Measurements from ENCODE around the gene AHCY. TPM values are rescaled to one million over a fixed set of nuclear protein-coding genes. Genes with fewer than 3 reads are reported as not detected.
"Not testable (repeated sequence)": the region's sequence is repeated elsewhere in the genome, so short reads cannot be mapped to it uniquely, and the experiment has no call there.

AHCY gene
- 68.4 and 72.2 TPM in 2 replicates for total RNA-seq
- 78.3 and 96.6 TPM in 2 replicates for polyA plus RNA-seq
- 72.8 and 89.5 TPM in 2 replicates for polyA plus RNA-seq (2012)
- polyA minus RNA-seq (ENCODE audit: low replicate concordance) = 253 and 290 TPM in 2 replicates

GRCh38 chr20:34302723-34303533 lies at the start of gene AHCY:
AHCY (minus strand) TSS chr20:34303355; CDS start chr20:34303270, 85 bp downstream.
- Histone ChIP-seq H3K79me2 (ENCODE audit: control insufficient read depth, insufficient read depth, low read length) (peaks cover 13% of the 10 kb centered on the region), H3K4me3 (replicated peaks in 1 of 4; ENCODE audit: control extremely low read depth in 1 of 4, insufficient read depth in 1 of 4, low read depth in 3 of 4, low read length in 4 of 4) (peak within 1 kb of the TSS; percentile 86 to 98 (median 92)), H3K27ac (ENCODE audit: insufficient read depth, low read length) (peak within 1 kb of the TSS; percentile 96), H3K9ac (ENCODE audit: insufficient read depth, low read length) (peak within 1 kb of the TSS; percentile 98), H4K20me1 (ENCODE audit: control insufficient read depth, extremely low read depth, insufficient read depth, low read length) (no peaks in the 10 kb centered on the region), H3K4me1 (ENCODE audit: control insufficient read depth, extremely low read depth, insufficient read depth, low read length) (peaks cover 2% of the 10 kb centered on the region), H3K36me3 (ENCODE audit: control insufficient read depth, insufficient read depth, low read length) (no peaks in the 10 kb centered on the region), H2AFZ (ENCODE audit: low read length) (peak within 1 kb of the TSS; percentile 74), H3K27me3 (ENCODE audit: control insufficient read depth, insufficient read depth, low read length) (no peaks in the 10 kb centered on the region), H3K4me2 (ENCODE audit: extremely low read depth, insufficient read depth, low read length) (peak within 1 kb of the TSS; percentile 86), H3K9me3 (ENCODE audit: control insufficient read depth, insufficient read depth, low read depth, low read length) (no peaks in the 10 kb centered on the region)
- TF ChIP-seq CTCF (conservative IDR thresholded peaks at IDR 0.05 in 1 of 2, IDR thresholded peaks at IDR 0.05 in 1 of 2; ENCODE audit: low read depth in 1 of 2, low read length in 2 of 2) = no peak
- TF ChIP-seq EZH2 (IDR thresholded peaks at IDR 0.05; ENCODE audit: low read length, missing control alignments) = no peak
- peak; percentile 95 to 96 for DNase-seq (ENCODE audit: low read depth in 2 of 2)

DNA sequence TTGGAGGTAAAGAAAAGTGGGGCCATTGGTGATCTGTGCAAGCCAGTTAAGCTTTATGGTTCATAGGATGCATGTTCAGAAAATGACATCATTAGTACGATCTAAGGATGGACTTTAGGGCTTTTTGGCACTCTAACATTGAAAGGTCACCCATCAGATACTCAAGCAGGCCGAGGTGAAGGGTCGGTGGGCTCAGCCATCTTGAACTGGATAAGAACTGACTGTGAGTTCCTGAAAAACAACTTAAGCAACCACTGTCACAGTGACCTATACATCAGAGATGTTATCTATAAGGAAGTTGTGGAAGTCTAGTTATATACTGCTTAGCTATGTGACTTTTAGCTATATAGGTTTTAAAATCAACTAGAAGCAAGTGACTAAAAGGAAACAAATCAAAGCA lies 46.9 kb upstream of the AHCY start:
- H2AFZ ChIP-seq (ENCODE audit: low read length) = no peak overlapping the region
- no peak overlapping the region for H3K27ac ChIP-seq (ENCODE audit: insufficient read depth, low read length)
- H3K4me2 ChIP-seq (ENCODE audit: extremely low read depth, insufficient read depth, low read length) = no peak overlapping the region
- TF ChIP-seq CTCF (conservative IDR thresholded peaks at IDR 0.05 in 1 of 2, IDR thresholded peaks at IDR 0.05 in 1 of 2; ENCODE audit: low read depth in 1 of 2, low read length in 2 of 2) = no peak
- no peaks in the 10 kb centered on the region for H4K20me1 ChIP-seq (ENCODE audit: control insufficient read depth, extremely low read depth, insufficient read depth, low read length)
- DNase-seq (ENCODE audit: low read depth in 2 of 2) = no peak
- peaks cover 2% of the 10 kb centered on the region for H3K4me1 ChIP-seq (ENCODE audit: control insufficient read depth, extremely low read depth, insufficient read depth, low read length)
- no peak overlapping the region for H3K4me3 ChIP-seq (replicated peaks in 1 of 4; ENCODE audit: control extremely low read depth in 1 of 4, insufficient read depth in 1 of 4, low read depth in 3 of 4, low read length in 4 of 4)
- H3K27me3 ChIP-seq (ENCODE audit: control insufficient read depth, insufficient read depth, low read length) = no peaks in the 10 kb centered on the region
- no peak overlapping the region for H3K9ac ChIP-seq (ENCODE audit: insufficient read depth, low read length)
- no peaks in the 10 kb centered on the region for H3K36me3 ChIP-seq (ENCODE audit: control insufficient read depth, insufficient read depth, low read length)
- H3K9me3 ChIP-seq (ENCODE audit: control insufficient read depth, insufficient read depth, low read depth, low read length) = no peaks in the 10 kb centered on the region
- H3K79me2 ChIP-seq (ENCODE audit: control insufficient read depth, insufficient read depth, low read length) = no peaks in the 10 kb centered on the region

DNA sequence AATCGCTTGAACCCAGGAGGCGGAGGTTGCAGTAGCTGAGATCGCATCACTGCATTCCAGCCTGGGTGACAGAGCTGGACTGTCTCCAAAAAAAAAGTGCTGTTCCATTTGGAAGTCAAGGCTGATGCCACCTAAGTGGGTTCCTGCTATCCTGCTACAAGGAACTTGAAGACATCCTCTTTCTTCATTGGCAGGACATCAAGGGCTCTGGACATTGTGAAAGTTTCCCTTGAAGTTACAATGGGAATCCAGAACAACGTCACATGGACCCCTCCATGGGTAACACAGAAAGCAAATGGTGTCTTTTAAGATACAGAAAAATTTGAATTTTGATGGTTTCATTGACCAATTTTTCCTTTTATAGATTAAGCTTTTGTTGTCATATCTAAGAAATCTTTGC lies 44.4 kb upstream of the AHCY start:
- Histone ChIP-seq H3K36me3 (ENCODE audit: control insufficient read depth, insufficient read depth, low read length) (no peaks in the 10 kb centered on the region), H3K4me3 (replicated peaks in 1 of 4; ENCODE audit: control extremely low read depth in 1 of 4, insufficient read depth in 1 of 4, low read depth in 3 of 4, low read length in 4 of 4) (no peak overlapping the region), H4K20me1 (ENCODE audit: control insufficient read depth, extremely low read depth, insufficient read depth, low read length) (no peaks in the 10 kb centered on the region), H3K9me3 (ENCODE audit: control insufficient read depth, insufficient read depth, low read depth, low read length) (no peaks in the 10 kb centered on the region), H3K79me2 (ENCODE audit: control insufficient read depth, insufficient read depth, low read length) (no peaks in the 10 kb centered on the region), H3K27me3 (ENCODE audit: control insufficient read depth, insufficient read depth, low read length) (no peaks in the 10 kb centered on the region), H3K4me2 (ENCODE audit: extremely low read depth, insufficient read depth, low read length) (no peak overlapping the region), H3K27ac (ENCODE audit: insufficient read depth, low read length) (no peak overlapping the region), H2AFZ (ENCODE audit: low read length) (no peak overlapping the region), H3K9ac (ENCODE audit: insufficient read depth, low read length) (no peak overlapping the region), H3K4me1 (ENCODE audit: control insufficient read depth, extremely low read depth, insufficient read depth, low read length) (peaks cover 2% of the 10 kb centered on the region)
- TF ChIP-seq EZH2 (IDR thresholded peaks at IDR 0.05; ENCODE audit: low read length, missing control alignments) = no peak
- no peak for TF ChIP-seq CTCF (conservative IDR thresholded peaks at IDR 0.05 in 1 of 2, IDR thresholded peaks at IDR 0.05 in 1 of 2; ENCODE audit: low read depth in 1 of 2, low read length in 2 of 2)
- DNase-seq (ENCODE audit: low read depth in 2 of 2) = no peak

GRCh38 chr20:34346533-34346865 lies 43.3 kb upstream of the AHCY start:
- H3K36me3 ChIP-seq (ENCODE audit: control insufficient read depth, insufficient read depth, low read length); H3K9me3 ChIP-seq (ENCODE audit: control insufficient read depth, insufficient read depth, low read depth, low read length); H3K4me1 ChIP-seq (ENCODE audit: control insufficient read depth, extremely low read depth, insufficient read depth, low read length); H3K9ac ChIP-seq (ENCODE audit: insufficient read depth, low read length); H3K4me3 ChIP-seq (replicated peaks in 1 of 4; ENCODE audit: control extremely low read depth in 1 of 4, insufficient read depth in 1 of 4, low read depth in 3 of 4, low read length in 4 of 4); H4K20me1 ChIP-seq (ENCODE audit: control insufficient read depth, extremely low read depth, insufficient read depth, low read length); H3K27ac ChIP-seq (ENCODE audit: insufficient read depth, low read length); H3K4me2 ChIP-seq (ENCODE audit: extremely low read depth, insufficient read depth, low read length); H3K79me2 ChIP-seq (ENCODE audit: control insufficient read depth, insufficient read depth, low read length); DNase-seq (ENCODE audit: low read depth in 2 of 2); H3K27me3 ChIP-seq (ENCODE audit: control insufficient read depth, insufficient read depth, low read length); H2AFZ ChIP-seq (ENCODE audit: low read length): not testable (repeated sequence)
